ENCODE results near the gene TNS2. TPM values are rescaled to one million over a fixed set of nuclear protein-coding genes. Genes with fewer than 3 reads are reported as not detected.
A peak's percentile ranks its signal among the peaks of the same experiment; 100 is the strongest.

Gene TNS2
- total and polyA plus RNA-seq, 2 of the 13 experiments (the other 11 are each of a cell fraction or from before 2014, with no cell fraction given): 8.9 to 20.4 TPM

DNA sequence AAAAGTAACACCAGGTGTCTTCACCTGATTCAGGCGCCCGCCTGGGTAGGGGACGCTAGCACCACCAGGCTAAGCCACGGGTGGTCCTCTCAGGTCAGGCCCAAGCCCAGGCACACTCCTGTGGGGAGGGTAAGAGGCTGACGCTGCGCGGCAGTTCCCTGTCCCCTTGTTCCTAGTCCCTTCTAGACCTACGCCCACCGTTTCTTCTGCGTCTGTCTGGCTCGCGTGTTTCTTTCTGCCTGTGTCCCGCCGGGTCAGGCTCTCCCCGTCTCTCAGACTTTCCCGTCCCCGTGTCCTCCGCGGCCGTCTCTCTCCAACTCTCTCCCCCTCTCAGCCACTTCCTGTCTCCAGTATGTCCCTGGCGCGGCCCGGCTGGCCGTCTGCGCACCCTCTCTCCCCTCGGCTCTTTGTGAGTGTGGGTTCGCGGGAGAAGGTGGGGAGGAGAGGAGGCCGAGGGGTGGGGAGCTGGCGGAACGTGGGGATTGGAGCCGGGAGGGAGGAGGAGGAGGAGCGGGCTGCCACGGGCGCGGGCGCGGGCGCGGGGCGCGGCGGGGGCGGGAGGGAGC lies 3.1 kb upstream of the TNS2 start (continued):
- TF ChIP-seq ZNF772 (CRISPR knock-in tag; IDR thresholded peaks at IDR 0.05) (0 out of 2 replicates have a peak, but pooled peaks have one; percentile 37), MTF2 (CRISPR knock-in tag; IDR thresholded peaks at IDR 0.05; ENCODE audit: borderline replicate concordance) (no peak), TOPORS (CRISPR knock-in tag; IDR thresholded peaks at IDR 0.05) (no peak), ZNF354B (CRISPR knock-in tag; IDR thresholded peaks at IDR 0.05) (no peak), SP1 (IDR thresholded peaks at IDR 0.05) (no peak), SP1 (CRISPR knock-in tag; IDR thresholded peaks at IDR 0.05) (no peak), CREM (IDR thresholded peaks at IDR 0.05) (no peak), CREM (CRISPR knock-in tag; IDR thresholded peaks at IDR 0.05) (no peak), TSC22D2 (CRISPR knock-in tag; IDR thresholded peaks at IDR 0.05; ENCODE audit: borderline replicate concordance) (no peak), ZNF567 (CRISPR knock-in tag; IDR thresholded peaks at IDR 0.05; ENCODE audit: borderline replicate concordance) (no peak), E2F2 (CRISPR knock-in tag; IDR thresholded peaks at IDR 0.05; ENCODE audit: borderline replicate concordance) (no peak), KAT7 (CRISPR knock-in tag; IDR thresholded peaks at IDR 0.05; ENCODE audit: borderline replicate concordance) (no peak), NAIF1 (CRISPR knock-in tag; IDR thresholded peaks at IDR 0.05; ENCODE audit: borderline replicate concordance) (no peak), ZNF296 (CRISPR knock-in tag; conservative IDR thresholded peaks at IDR 0.05) (no peak), ELF4 (CRISPR knock-in tag; IDR thresholded peaks at IDR 0.05; ENCODE audit: borderline replicate concordance) (no peak), ATF7 (IDR thresholded peaks at IDR 0.05) (no peak), ATF7 (CRISPR knock-in tag; IDR thresholded peaks at IDR 0.05) (no peak), ZBTB10 (CRISPR knock-in tag; IDR thresholded peaks at IDR 0.05; ENCODE audit: borderline replicate concordance) (no peak), ZNF614 (CRISPR knock-in tag; IDR thresholded peaks at IDR 0.05; ENCODE audit: borderline replicate concordance) (no peak), ZNF644 (CRISPR knock-in tag; IDR thresholded peaks at IDR 0.05; ENCODE audit: low read depth) (no peak), U2AF2 (IDR thresholded peaks at IDR 0.05; ENCODE audit: low read depth, low read length) (no peak), ZNF274 (CRISPR knock-in tag; IDR thresholded peaks at IDR 0.05) (0 out of 2 replicates have a peak, but pooled peaks have one; percentile 26), ZFY (CRISPR knock-in tag; IDR thresholded peaks at IDR 0.05) (0 out of 2 replicates have a peak, but pooled peaks have one; percentile 28), ZNF652 (CRISPR knock-in tag; IDR thresholded peaks at IDR 0.05; ENCODE audit: borderline replicate concordance, low read depth) (no peak), FOXP1 (IDR thresholded peaks at IDR 0.05) (no peak), FOXP1 (CRISPR knock-in tag; IDR thresholded peaks at IDR 0.05) (no peak), MXI1 (IDR thresholded peaks at IDR 0.05; ENCODE audit: borderline replicate concordance, low read depth, low read length) (peak; percentile 12; the same call in 1 of the 3 replicates), ZNF761 (CRISPR knock-in tag; conservative IDR thresholded peaks at IDR 0.05) (no peak)
- TF ChIP-seq, protein P1, sequence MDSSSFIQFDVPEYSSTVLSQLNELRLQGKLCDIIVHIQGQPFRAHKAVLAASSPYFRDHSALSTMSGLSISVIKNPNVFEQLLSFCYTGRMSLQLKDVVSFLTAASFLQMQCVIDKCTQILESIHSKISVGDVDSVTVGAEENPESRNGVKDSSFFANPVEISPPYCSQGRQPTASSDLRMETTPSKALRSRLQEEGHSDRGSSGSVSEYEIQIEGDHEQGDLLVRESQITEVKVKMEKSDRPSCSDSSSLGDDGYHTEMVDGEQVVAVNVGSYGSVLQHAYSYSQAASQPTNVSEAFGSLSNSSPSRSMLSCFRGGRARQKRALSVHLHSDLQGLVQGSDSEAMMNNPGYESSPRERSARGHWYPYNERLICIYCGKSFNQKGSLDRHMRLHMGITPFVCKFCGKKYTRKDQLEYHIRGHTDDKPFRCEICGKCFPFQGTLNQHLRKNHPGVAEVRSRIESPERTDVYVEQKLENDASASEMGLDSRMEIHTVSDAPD (CRISPR knock-in tag; IDR thresholded peaks at IDR 0.05): no peak

All from HepG2 (cell line).